Colonic mucosa (tissue), 4 donors: Measurements from ENCODE around the gene ANKRD13D. TPM values are rescaled to one million over a fixed set of nuclear protein-coding genes. Genes with fewer than 3 reads are reported as not detected.

Experiments used
- DNase-seq: peaks from one replicate; pipeline ENCODE4 v3.0.0-alpha.2; 2020
- H3K27ac ChIP-seq: fragments of 200-600 bp; one replicate; pipeline ENCODE4 v1.8.0; 2021
- H3K27me3 ChIP-seq: fragments of 200-600 bp; one replicate; pipeline ENCODE4 v1.8.0; 2021
- H3K36me3 ChIP-seq: fragments of 200-600 bp; one replicate; pipeline ENCODE4 v1.8.0; 2021
- H3K4me1 ChIP-seq: fragments of 200-600 bp; one replicate; pipeline ENCODE4 v1.8.0; 2021; ENCODE audit warnings: mild to moderate bottlenecking
- H3K4me3 ChIP-seq: fragments of 200-600 bp; one replicate; pipeline ENCODE4 v1.8.0; 2021
- H3K9ac ChIP-seq, 2 donors: one replicate each; pipeline ENCODE4 v1.7.0; 2013; ENCODE audit warnings: control low read depth in 2 of 2, low read depth in 2 of 2, low read length in 2 of 2
- H3K9me3 ChIP-seq: fragments of 200-600 bp; one replicate; pipeline ENCODE4 v1.8.0; 2021
- CTCF ChIP-seq: fragments of 200-600 bp; IDR thresholded peaks from one replicate; pipeline ENCODE4 v1.8.0; 2022; ENCODE audit warnings: antibody characterized with exemption, mild to moderate bottlenecking
- intact Hi-C: fragments of 100-400 bp; cut with DNase I; formaldehyde crosslinking; loops from one replicate; pipeline ENCODE4 v1.14.1; 2022
- total RNA-seq, 2 donors: library from RNA; stranded (reverse); fragmentation: NEBNext Ultra II Directional in 1 of 2; extraction: Animal tissue kit (Norgen Biotek cat#: 25700) in 1 of 2; gene quantifications; one replicate each; pipeline ENCODE4 v1.2.1, GENCODE V29; 2021
- donor health status: healthy.
- donor health status: DM: no; HTN: no; CAD: no.
- donor health status: DM: no; HTN: no; CAD: no.

ANKRD13D gene
- total RNA-seq, 2 donors from 2014 or later = 18.8 to 39.5 TPM

GRCh38 chr11:67283481-67283963 is 5.6 kb upstream of the ANKRD13D start:
- TF ChIP-seq CTCF = no peak
- Histone ChIP-seq H3K27me3 (no peaks in the 10 kb centered on the region), H3K27ac (peak overlapping the region; percentile 33), H3K9ac (no peak overlapping the region), H3K9me3 (no peaks in the 10 kb centered on the region), H3K36me3 (peaks cover 55% of the 10 kb centered on the region), H3K4me3 (no peak overlapping the region), H3K4me1 (peaks cover 12% of the 10 kb centered on the region)
- DNase-seq = no peak
- intact Hi-C loops = no loop called here

DNA sequence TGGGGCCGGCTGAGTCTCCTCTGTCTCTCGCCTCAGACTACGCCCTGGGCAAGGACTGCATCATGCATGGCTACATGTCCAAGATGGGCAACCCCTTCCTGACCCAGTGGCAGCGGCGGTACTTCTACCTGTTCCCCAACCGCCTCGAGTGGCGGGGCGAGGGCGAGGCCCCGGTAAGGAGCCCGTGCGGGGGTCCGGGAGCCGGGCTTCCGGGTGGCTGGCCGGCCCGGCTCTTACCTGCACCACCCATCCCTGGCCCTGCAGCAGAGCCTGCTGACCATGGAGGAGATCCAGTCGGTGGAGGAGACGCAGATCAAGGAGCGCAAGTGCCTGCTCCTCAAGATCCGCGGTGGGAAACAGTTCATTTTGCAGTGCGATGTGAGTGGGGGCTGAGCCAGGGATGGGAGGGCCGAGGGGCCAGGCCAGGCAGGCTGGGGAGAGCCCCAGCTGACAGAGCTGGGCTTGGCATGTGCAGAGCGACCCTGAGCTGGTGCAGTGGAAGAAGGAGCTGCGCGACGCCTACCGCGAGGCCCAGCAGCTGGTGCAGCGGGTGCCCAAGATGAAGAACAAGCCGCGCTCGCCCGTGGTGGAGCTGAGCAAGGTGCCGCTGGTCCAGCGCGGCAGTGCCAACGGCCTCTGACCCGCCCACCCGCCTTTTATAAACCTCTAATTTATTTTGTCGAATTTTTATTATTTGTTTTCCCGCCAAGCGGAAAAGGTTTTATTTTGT is 4.1 kb upstream of the ANKRD13D start:
- Histone ChIP-seq H3K27me3 (no peaks in the 10 kb centered on the region), H3K4me3 (no peak overlapping the region), H3K36me3 (peaks cover 43% of the 10 kb centered on the region), H3K9ac (no peak overlapping the region), H3K27ac (peak overlapping the region; percentile 24), H3K4me1 (peaks cover 12% of the 10 kb centered on the region), H3K9me3 (no peaks in the 10 kb centered on the region)
- intact Hi-C loops = no loop called here
- DNase-seq = no peak
- no peak for TF ChIP-seq CTCF

DNA sequence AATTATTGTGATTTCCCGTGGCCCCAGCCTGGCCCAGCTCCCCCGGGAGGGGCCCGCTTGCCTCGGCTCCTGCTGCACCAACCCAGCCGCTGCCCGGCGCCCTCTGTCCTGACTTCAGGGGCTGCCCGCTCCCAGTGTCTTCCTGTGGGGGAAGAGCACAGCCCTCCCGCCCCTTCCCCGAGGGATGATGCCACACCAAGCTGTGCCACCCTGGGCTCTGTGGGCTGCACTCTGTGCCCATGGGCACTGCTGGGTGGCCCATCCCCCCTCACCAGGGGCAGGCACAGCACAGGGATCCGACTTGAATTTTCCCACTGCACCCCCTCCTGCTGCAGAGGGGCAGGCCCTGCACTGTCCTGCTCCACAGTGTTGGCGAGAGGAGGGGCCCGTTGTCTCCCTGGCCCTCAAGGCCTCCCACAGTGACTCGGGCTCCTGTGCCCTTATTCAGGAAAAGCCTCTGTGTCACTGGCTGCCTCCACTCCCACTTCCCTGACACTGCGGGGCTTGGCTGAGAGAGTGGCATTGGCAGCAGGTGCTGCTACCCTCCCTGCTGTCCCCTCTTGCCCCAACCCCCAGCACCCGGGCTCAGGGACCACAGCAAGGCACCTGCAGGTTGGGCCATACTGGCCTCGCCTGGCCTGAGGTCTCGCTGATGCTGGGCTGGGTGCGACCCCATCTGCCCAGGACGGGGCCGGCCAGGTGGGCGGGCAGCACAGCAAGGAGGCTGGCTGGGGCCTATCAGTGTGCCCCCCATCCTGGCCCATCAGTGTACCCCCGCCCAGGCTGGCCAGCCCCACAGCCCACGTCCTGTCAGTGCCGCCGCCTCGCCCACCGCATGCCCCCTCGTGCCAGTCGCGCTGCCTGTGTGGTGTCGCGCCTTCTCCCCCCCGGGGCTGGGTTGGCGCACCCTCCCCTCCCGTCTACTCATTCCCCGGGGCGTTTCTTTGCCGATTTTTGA is 3.3 kb upstream of the ANKRD13D start:
- no peaks in the 10 kb centered on the region for H3K27me3 ChIP-seq
- peaks cover 15% of the 10 kb centered on the region for H3K4me1 ChIP-seq
- peak overlapping the region; percentile 6 to 19 for H3K9ac ChIP-seq
- TF ChIP-seq CTCF = no peak
- H3K9me3 ChIP-seq = no peaks in the 10 kb centered on the region
- peak overlapping the region; percentile 95 for H3K27ac ChIP-seq
- H3K36me3 ChIP-seq = peaks cover 38% of the 10 kb centered on the region
- intact Hi-C loops = no loop called here
- H3K4me3 ChIP-seq = no peak overlapping the region
- DNase-seq = no peak

DNA sequence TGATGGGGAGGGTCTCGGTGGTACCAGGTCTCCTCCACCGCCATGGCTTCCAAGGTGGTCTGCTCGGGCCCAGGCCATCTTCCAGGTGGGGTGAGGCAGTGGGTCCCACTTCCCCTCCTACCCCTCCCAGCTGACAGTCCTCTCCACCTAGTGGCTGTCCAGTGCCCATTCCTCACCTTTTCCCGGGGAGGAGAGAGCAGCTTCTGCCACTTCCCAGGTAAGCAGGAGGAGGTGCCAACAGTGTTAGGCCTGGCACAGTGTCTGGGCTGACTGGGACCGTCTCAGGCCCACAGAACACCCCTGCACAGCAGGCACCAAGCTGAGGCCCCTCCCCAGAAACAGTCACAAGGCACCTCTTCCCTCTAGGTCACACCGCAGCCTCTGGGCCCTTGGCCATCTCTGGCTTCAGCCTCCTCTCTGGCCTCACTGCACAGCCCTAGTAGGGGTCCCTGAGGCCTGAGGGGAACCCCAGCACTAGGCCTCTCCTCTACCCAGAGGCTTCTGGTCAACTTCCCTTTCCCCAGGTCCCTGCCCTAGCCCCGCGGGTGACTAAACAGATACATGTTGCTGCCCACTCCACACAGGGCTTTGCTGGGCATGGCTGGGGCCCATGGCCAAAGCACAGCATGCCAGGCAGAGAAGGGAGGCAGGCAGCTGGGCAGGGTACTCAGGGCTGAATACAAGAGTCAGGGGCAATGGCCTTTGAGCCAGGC is 2.3 kb upstream of the ANKRD13D start:
- Histone ChIP-seq H3K4me3 (no peak overlapping the region), H3K36me3 (peaks cover 28% of the 10 kb centered on the region), H3K4me1 (peaks cover 15% of the 10 kb centered on the region), H3K27ac (peak overlapping the region; percentile 95), H3K27me3 (no peaks in the 10 kb centered on the region), H3K9me3 (no peaks in the 10 kb centered on the region), H3K9ac (peak overlapping the region; percentile 6 to 91)
- no peak for TF ChIP-seq CTCF
- intact Hi-C loops = no loop called here
- no peak for DNase-seq
